Left ventricle myocardium inferior (tissue), 1 donor: ENCODE data around the gene BCAS4. TPM values are rescaled to one million over a fixed set of nuclear protein-coding genes. Genes with fewer than 3 reads are reported as not detected.

ENCODE experiments used
- DNase-seq: peaks from one replicate; pipeline ENCODE4 v3.0.0-alpha.2; 2020
- H3K27ac ChIP-seq: fragments of 200-600 bp; replicated peaks from 2 replicates; pipeline ENCODE4 v1.8.0; 2021
- H3K27me3 ChIP-seq: fragments of 200-600 bp; 2 replicates; pipeline ENCODE4 v1.8.0; 2021; ENCODE audit warnings: low read depth
- H3K36me3 ChIP-seq: fragments of 200-600 bp; 2 replicates; pipeline ENCODE4 v1.8.0; 2021
- H3K4me1 ChIP-seq: fragments of 200-600 bp; 2 replicates; pipeline ENCODE4 v1.8.0; 2021
- H3K4me3 ChIP-seq: fragments of 200-600 bp; 2 replicates; pipeline ENCODE4 v1.8.0; 2021; ENCODE audit warnings: mild to moderate bottlenecking, moderate library complexity
- H3K9me3 ChIP-seq: fragments of 200-600 bp; replicated peaks from 2 replicates; pipeline ENCODE4 v1.8.0; 2021
- intact Hi-C: fragments of 100-400 bp; cut with micrococcal nuclease; formaldehyde crosslinking; loops from one replicate; pipeline ENCODE4 v1.11.0; 2022
- total RNA-seq: library from RNA; stranded (reverse); fragmentation: NEBNext Ultra II Directional; extraction: Animal tissue kit (Norgen Biotek cat#: 25700); gene quantifications from one replicate; pipeline ENCODE4 v1.2.1, GENCODE V29; 2021
- TF ChIP-seq, protein P1 (sequence below): fragments of 200-600 bp; IDR thresholded peaks from 2 replicates; pipeline ENCODE4 v1.8.0; 2021; ENCODE audit warnings: antibody characterized with exemption, mild to moderate bottlenecking, borderline replicate concordance
- donor health status: DM: no; HTN: yes; CAD: no; lungs with severe emphysema.

BCAS4 gene
- total RNA-seq, 1 donor from 2014 or later = 2.1 TPM

DNA sequence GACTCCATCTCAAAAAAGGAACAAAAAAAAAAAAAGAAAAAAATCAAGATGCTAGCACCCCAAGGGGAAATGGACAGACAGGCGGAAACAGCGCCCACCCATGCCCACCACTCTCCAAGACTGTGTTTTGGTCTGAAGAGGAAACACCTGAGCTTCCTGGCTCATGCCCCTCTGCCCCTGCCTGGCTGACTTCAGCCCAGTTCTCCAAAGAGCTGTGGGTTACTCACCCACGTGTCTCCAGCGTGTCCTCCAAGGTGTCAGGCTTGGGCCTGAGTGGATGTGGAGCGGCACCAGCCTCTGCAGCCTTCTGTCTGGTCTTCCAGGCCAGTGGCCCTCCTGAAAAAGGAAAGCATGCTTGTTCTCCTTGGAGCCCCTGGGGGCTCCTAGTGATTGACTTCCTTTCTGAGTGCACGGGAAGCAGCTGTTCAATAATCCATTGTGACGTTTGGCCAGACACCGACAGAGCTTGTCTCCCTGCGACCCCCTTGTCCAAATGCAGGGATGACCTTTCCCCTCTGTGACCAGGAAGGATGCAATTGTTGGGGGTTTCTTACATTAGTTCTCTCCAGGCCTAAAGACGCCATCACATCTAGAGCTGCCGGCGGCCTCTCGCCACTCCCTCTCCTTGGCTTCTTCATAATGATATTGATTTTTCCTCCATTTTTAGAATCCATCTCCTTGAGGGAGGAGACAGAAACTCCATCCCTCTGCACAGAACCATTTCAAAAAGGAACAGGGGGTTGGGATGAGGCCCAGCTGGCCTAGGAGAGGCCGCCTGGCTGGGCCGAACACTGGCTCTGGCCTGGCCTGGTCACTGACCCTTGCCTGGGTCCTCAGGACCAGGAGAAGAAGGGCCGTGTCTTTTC lies 77.9 kb downstream of the BCAS4 start:
- Histone ChIP-seq H3K4me3 (no peak overlapping the region), H3K36me3 (no peaks in the 10 kb centered on the region), H3K9me3 (no peaks in the 10 kb centered on the region), H3K27me3 (no peaks in the 10 kb centered on the region), H3K4me1 (no peaks in the 10 kb centered on the region), H3K27ac (no peak overlapping the region)
- intact Hi-C loops = no loop called here
- DNase-seq = no peak
- TF ChIP-seq, protein P1, sequence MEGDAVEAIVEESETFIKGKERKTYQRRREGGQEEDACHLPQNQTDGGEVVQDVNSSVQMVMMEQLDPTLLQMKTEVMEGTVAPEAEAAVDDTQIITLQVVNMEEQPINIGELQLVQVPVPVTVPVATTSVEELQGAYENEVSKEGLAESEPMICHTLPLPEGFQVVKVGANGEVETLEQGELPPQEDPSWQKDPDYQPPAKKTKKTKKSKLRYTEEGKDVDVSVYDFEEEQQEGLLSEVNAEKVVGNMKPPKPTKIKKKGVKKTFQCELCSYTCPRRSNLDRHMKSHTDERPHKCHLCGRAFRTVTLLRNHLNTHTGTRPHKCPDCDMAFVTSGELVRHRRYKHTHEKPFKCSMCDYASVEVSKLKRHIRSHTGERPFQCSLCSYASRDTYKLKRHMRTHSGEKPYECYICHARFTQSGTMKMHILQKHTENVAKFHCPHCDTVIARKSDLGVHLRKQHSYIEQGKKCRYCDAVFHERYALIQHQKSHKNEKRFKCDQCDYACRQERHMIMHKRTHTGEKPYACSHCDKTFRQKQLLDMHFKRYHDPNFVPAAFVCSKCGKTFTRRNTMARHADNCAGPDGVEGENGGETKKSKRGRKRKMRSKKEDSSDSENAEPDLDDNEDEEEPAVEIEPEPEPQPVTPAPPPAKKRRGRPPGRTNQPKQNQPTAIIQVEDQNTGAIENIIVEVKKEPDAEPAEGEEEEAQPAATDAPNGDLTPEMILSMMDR = no peak

DNA sequence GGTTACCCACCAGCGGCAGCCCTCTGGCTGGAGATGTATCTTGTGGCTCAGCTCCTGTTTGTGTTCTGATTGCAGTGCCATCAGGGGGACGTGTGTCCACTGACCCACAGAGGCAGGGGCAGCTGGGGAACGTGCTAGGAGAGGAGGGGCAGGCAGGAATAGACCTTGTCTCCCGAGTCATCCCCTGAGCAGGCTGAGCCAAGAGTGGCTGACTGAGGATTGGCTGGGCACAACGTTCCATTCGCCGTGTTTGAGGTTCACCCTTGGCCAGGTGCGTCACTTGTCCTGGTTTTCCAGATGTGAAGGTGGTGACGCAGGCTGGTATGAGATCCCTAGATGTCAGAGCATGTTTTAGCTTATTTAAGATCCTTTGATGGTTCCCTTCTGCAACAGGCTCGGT lies 78.7 kb downstream of the BCAS4 start:
- Histone ChIP-seq H3K4me3 (no peak overlapping the region), H3K4me1 (no peaks in the 10 kb centered on the region), H3K9me3 (no peaks in the 10 kb centered on the region), H3K27ac (no peak overlapping the region), H3K36me3 (no peaks in the 10 kb centered on the region), H3K27me3 (no peaks in the 10 kb centered on the region)
- no peak for DNase-seq
- TF ChIP-seq, protein P1 = no peak
- intact Hi-C loops = no loop called here

DNA sequence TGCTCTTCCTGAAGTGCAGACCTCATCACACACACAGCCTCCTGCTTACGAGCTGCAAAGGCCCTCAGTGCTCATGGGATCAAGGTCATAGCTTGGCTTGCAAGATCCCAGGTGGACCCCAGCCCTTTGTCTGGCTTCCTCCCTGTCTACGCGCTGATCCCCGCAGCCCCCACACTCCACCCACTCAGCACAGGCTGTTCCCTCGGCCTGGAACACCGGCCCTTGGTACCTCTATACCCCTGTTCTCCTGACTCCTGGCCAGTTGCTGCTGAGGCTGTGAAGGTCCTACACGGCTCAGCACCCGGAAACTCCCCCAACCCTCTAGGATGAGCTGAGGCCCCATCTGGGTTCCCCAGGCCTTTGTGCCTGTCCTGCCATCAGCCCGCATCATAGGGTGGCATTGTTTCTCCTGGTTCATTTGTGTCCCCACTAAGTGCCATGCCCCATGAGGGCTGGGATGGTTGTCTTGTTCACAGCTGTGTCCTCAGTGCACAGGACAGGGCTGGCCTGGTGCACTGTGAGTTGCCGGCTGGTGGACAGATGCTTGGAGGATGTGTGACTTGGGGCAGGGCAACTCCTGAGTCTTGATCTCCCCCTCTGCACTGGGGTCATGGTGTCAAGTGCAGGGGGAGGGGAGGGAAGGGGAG lies 79.4 kb downstream of the BCAS4 start:
- H3K4me1 ChIP-seq = no peaks in the 10 kb centered on the region
- no peaks in the 10 kb centered on the region for H3K36me3 ChIP-seq
- no peak overlapping the region for H3K4me3 ChIP-seq
- TF ChIP-seq, protein P1 = no peak
- H3K27me3 ChIP-seq = no peaks in the 10 kb centered on the region
- H3K9me3 ChIP-seq = no peaks in the 10 kb centered on the region
- intact Hi-C loops = no loop called here
- no peak for DNase-seq
- H3K27ac ChIP-seq = no peak overlapping the region

DNA sequence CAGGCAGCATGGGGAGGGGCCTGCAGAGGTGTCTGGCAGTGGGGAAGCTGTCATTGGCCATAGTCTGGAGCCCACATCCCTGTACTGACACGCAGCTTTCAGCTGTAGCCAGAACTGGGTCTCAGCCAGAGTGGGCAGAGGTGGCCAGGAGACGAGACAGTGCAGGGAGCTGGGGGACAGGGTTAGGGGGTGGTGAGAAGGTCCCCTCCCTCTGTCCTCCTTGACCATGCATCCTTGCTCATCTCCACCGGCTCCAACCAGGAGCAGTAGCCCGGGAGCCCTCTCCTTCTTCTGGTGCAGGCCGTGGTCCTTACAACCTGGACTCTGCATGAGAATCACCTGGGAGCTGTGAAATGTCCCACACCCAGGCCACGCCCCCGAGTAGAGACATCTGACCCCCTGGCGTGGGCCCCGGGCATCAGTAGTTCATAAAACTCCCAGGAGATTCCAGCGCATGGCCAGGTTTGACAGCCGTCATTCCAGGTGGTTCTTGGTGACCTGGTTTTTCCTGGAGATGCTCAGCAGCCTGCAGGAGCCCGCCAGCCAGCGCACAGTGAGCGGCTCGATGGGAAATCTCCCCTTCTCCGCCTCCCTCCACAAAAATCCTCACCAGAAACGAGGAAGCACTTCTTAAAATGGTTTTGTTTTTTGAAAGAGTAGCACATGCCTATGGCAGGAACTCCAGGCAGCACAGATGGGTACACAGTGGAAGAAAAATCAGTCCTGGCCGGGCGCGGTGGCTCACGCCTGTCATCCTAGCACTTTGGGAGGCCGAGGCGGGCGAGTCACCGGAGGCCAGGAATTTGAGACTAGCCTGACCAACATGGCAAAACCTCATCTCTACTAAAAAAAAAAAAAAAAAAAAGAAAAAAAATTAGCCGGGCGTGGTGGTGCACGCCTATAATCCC lies 80.2 kb downstream of the BCAS4 start:
- intact Hi-C loops = no loop called here
- TF ChIP-seq, protein P1 = no peak
- DNase-seq = no peak
- no peak overlapping the region for H3K4me3 ChIP-seq
- no peaks in the 10 kb centered on the region for H3K36me3 ChIP-seq
- no peaks in the 10 kb centered on the region for H3K4me1 ChIP-seq
- H3K9me3 ChIP-seq = no peaks in the 10 kb centered on the region
- H3K27me3 ChIP-seq = no peaks in the 10 kb centered on the region
- no peak overlapping the region for H3K27ac ChIP-seq

DNA sequence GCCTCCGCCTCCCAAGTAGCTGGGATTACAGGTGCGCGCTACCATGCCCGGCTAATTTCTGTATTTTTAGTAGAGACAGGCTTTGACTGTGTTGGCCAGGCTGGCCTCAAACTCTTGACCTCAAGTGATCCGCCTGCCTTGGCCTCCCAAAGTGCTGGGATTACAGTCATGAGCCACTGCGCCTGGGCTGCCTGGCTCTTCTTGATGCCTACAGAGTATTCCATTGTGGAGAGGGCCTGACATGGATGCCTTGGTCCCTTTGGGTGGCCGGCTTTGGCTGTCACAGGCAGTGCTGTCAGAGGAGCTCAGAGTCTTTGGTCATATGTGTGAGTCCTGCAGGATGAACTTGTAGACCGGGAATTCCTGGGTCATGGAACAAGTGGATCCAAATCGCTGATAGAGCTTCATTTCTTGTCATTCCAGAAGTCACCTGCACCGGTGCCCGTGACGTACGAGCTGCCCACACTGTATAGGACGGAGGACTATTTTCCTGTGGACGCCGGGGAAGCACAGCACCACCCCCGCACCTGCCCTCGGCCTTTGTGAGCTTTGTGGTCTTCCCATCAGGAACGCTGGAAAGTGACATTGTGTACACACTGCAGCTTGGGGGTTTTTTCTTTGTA lies 81.3 kb downstream of the BCAS4 start:
- no peaks in the 10 kb centered on the region for H3K9me3 ChIP-seq
- H3K27ac ChIP-seq = no peak overlapping the region
- TF ChIP-seq, protein P1 = no peak
- no peak for DNase-seq
- no peak overlapping the region for H3K4me3 ChIP-seq
- H3K36me3 ChIP-seq = no peaks in the 10 kb centered on the region
- H3K4me1 ChIP-seq = no peaks in the 10 kb centered on the region
- H3K27me3 ChIP-seq = no peaks in the 10 kb centered on the region
- intact Hi-C loops = no loop called here
